ENCODE measurements around the gene SGSM1.

The SGSM1 gene

DNA sequence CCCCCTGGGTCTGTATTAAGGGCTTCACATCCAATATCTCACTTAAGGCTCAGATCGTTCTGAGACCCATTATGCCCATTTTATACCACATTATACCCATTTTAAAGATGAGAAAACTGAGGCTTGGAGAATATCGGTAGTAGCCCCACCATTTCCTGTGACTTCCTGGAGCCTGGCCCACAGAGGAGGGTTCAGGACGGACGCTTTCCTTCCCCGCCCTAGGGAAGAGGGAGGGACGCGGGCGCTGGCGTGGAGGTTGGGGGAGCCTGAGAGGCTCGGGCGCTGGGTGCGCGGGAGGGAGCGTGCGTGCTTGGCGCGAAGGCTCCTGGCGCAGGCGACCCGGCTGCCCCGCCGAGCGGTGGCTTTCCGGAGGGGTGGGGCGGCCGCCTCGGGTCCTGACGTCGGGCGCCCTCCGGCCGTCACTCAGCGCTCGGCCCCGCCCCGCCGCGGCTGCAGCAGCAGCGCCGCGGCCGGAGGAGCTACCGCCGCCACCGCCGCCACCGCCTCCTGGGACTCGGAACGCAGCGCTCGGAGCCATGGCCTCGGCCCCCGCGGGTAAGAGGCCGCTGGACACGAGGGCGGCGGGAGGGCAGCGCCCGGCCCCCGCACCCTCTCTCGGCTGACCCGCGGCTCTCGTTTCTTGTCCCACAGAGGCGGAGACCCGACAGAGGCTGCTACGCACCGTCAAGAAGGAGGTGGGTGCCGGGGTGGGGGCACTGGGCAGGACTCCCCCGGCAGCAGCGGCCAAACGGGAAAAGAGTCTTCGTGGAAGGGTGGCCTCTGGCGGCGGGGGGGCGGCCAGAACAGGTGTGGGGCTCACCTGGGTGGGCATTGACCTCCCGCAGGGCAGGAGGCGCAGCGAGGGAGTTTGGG, at the start of gene SGSM1:
TSS of gene SGSM1 (plus strand) at position 422 of the 873 bp plus-strand sequence. CDS start at position 537, 115 bp downstream.
- DNase-seq = peak; percentile 87

DNA sequence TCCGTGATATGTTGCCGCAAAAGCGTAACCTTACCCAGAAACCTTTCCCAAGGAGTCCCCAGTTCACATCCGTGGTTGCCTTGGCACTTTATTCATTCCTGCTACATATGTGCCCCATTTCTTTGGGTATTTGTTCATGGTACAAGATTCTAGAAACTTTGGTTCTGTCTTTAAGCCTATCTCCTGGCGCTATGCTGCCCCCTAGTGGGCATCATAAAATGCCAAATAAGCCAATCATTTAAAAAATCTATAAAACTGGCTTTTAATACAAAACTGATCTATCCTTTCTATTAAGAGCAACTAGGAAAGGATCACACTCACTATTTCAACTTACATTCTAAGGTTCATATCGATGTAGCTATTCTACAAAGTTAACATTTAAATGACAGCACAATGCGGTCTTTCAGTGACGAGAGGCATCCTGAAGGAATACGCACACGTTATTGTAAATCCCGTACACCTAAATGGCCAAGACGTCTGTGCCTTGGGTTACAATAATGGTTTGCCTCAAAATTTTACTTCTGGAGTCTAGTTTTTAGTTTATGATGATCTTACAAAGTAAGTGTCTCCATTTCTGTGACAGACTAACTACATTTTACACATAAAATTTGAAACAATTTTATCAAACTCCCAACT, 47.7 kb upstream of the SGSM1 start:
- peak; percentile 61 for DNase-seq

- no peak for DNase-seq
Observed at GRCh38 chr22:24759765-24760164, 46.2 kb upstream of the SGSM1 start.

DNA sequence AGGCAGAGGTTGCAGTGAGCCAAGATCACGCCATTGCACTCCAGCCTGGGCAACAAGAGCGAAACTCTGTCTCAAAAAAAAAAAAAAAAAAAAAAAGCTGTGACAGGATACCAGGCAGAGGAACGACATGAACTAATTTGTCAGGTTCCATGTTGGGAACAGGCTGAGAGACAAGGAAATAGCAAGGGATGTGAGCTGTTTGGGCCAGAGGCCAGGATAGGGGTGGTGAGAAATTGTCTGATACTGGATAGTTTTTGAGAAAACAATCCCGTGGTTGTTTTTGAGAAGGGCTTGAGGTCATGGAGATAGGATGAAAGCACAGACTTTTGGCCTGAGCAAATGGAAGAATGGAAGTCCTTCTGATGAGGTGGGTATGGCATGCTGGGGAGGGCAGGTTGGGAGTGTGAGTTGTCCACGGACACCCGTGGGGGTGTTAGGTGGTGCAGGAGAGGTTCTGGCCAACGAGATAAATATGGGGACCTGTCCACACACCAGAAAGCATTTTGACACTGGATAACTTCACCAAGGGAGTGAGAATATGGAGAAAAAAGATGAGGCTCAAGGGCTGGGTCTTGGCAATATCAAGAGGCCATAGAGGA, 45.2 kb upstream of the SGSM1 start:
- DNase-seq = no peak

GRCh38 chr22:24761888-24762675, 43.9 kb upstream of the SGSM1 start:
- no peak for DNase-seq

DNA sequence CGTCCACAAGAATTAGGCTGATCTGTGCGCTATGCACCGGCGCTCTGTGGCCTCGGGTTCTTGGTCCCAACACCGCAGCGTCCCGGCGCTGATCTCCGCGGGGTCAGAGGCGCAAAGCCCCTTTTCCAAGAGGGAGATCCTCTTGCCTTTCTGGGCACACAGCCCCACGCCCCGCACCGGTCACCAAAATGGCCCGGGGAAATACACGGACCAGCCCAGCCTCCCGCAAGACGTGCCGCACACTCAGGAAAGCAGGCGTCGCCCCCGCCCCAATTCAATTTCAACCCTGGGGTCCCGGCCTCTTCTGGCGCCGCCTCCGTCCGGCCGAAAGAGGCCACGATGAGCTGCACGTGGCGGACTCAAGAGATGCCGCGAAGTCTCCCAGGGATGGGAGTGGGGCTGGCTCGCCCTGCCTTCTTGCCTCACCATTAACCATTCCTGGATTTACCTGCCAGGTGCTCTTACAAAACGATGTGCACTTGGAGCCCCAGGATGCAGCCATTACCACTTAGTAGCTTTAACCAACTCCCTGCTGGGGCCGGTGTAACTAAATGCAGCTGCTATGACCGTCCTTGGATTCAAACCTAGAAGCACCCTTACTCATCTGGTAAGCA, 42.0 kb upstream of the SGSM1 start:
- no peak for DNase-seq

- no peak for DNase-seq
Observed at GRCh38 chr22:24765166-24765565, 40.8 kb upstream of the SGSM1 start.

DNA sequence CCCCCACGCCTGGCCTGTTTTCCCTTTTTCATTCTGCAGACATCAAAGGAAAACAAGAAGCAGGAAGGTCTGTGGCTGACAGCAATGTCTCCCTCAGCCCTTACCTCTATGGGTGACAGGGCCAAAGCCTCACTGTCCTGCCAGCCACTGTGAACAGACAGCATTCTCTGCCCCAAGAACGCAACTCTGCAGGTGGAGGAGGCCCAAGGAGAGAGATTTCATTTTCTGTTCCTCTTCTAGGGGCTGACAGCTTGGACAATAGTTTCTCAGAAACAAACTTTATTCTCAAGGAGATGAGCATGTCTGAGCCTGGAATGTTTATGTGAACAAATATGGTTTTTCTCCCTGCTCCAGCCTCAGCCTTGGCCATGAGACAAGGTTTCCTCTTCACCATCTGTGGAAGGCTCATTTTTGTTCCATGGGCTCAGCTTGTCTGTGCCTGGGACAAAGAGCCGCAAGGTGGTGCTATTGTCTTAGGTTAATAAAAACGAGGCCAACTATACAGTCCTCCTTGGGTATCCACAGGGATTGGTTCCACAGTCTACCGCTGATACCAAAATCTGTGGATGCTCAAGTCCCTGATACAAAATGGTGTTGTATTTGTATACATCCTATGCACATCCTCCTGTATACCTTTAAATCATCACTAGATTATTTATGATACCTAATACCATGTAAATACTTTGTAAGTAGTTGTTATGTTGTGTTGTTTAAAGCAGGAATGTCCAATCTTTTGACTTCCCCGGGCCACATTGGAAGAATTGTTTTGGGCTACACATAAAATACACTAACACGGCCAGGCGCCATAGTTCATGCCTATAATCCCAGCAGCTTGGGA, 37.3 kb upstream of the SGSM1 start:
- DNase-seq = peak; percentile 57

- no peak for DNase-seq
Observed at GRCh38 chr22:24772493-24773220, 33.4 kb upstream of the SGSM1 start.

GRCh38 chr22:24775769-24776492, 30.1 kb upstream of the SGSM1 start:
- no peak for DNase-seq

GRCh38 chr22:24776525-24776924, 29.5 kb upstream of the SGSM1 start:
- DNase-seq = no peak

GRCh38 chr22:24789516-24789915, 16.5 kb upstream of the SGSM1 start:
- no peak for DNase-seq

DNA sequence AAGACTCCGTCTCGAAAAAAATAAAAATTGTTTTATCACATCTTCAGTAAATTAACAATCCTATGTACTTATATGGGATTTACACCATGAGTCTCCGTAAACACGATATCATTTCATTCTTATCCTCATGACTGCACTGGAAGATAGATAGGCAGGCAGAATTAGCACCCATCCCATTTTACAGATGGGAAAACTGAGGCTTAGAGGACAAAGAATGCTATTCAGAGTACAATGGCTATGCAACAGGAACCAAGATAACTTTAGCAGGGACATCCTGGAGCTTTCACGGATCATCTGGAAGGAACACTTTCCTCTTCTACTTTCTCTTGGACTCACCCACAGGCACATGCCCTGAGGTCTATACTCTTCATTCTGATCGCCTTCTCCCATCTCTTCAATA, 14.6 kb upstream of the SGSM1 start:
- DNase-seq = no peak

DNA sequence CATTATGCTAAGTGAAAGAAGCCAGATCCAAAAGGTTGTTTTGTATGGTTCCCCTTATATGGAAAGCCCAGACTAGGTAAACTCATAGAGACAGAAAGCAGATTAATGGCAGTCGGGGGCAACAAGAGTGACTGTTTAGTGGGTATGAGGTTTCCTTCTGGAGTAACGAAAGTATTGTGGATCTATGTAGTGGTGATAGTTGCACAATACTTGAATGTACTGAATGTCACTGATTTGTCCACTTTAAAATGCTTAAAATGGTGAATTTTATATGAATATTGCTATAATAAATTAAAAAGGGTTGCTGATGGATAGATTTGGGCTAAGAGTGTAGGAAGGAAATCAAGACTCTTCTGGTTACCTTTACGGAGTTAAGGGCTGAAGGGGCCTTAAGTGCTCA, 10.0 kb upstream of the SGSM1 start:
- DNase-seq = no peak

GRCh38 chr22:24796860-24797259, 9.2 kb upstream of the SGSM1 start:
- no peak for DNase-seq

DNA sequence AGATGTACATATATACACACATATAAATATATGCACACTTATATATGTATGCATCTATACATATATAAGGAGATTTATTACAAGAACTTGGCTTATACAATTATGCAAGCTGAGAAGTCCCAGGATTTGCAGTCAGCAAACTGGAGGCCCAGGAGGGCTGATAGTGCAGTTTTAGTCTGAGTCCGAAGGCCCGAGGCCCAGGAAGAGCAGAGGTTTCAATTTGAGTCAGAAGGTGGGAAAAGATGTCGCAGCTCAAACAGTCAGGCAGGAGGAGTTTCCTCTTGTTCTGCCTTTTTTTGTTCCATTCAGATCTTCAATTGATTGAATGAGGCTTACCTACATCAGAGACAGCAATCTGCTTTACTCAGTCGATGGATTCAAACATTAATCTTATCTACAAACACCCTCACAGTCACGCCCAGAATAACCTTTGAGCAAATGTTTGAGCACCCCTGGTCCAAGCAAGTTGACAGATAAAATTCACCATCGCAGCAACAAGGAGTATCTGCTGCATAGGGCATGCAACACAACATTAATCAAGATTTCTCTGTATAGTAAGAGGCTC, 4.0 kb upstream of the SGSM1 start:
- DNase-seq = peak; percentile 85

GRCh38 chr22:24803064-24803542, 2.9 kb upstream of the SGSM1 start:
- peak; percentile 58 for DNase-seq

DNA sequence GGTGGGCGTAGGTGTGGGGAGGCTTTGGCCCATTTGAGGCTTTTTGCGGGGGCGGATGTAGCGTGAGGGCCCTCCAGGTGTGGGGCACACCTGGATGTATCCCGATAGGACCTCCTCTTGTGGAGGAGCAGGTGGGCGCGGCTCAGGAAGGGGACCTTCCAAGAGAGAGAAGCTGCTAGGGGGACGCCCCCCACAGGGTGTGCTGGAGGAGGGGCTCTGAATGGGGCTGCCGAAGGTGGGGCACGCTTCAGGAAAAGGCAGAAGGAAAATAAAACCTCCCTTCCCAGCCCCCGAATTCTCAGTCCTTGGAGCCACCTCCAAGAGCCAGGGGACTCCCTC, 621 bp downstream of the SGSM1 start:
- DNase-seq = no peak

- no peak for DNase-seq
Observed at GRCh38 chr22:24807284-24807950, 1.4 kb downstream of the SGSM1 start.
